ENCODE data around the gene MLIP. TPM values are rescaled to one million over a fixed set of nuclear protein-coding genes. Genes with fewer than 3 reads are reported as not detected.

Gene MLIP
- total and polyA plus RNA-seq, 2 of the 13 experiments (the other 11 are each of a cell fraction or from before 2014, with no cell fraction given), result 0.08 to 0.33 TPM

- TF ChIP-seq MAZ (IDR thresholded peaks at IDR 0.05; ENCODE audit: borderline replicate concordance, low read depth, low read length) (no peak), MAZ (CRISPR knock-in tag; IDR thresholded peaks at IDR 0.05; ENCODE audit: low read depth) (no peak), ZFYVE20 (CRISPR knock-in tag; IDR thresholded peaks at IDR 0.05; ENCODE audit: borderline replicate concordance, low read depth) (no peak), ARHGAP35 (CRISPR knock-in tag; IDR thresholded peaks at IDR 0.05; ENCODE audit: borderline replicate concordance) (no peak), TCF12 (IDR thresholded peaks at IDR 0.05) (no peak), TCF12 (CRISPR knock-in tag; IDR thresholded peaks at IDR 0.05) (no peak), SOX5 (CRISPR knock-in tag; IDR thresholded peaks at IDR 0.05; ENCODE audit: borderline replicate concordance) (peak; percentile 55; the same call in 1 of the 2 replicates), HOXA5 (CRISPR knock-in tag; IDR thresholded peaks at IDR 0.05) (no peak), ZNF639 (CRISPR knock-in tag; conservative IDR thresholded peaks at IDR 0.05) (no peak), ARID5B (CRISPR knock-in tag; IDR thresholded peaks at IDR 0.05) (peak; percentile 75), KDM6A (CRISPR knock-in tag; IDR thresholded peaks at IDR 0.05; ENCODE audit: low read depth) (no peak), TSC22D2 (CRISPR knock-in tag; IDR thresholded peaks at IDR 0.05; ENCODE audit: borderline replicate concordance) (no peak), ZBTB46 (CRISPR knock-in tag; IDR thresholded peaks at IDR 0.05; ENCODE audit: borderline replicate concordance) (no peak), NR2C2 (CRISPR knock-in tag; IDR thresholded peaks at IDR 0.05; ENCODE audit: borderline replicate concordance) (no peak), MXI1 (IDR thresholded peaks at IDR 0.05; ENCODE audit: borderline replicate concordance, low read depth, low read length) (no peak), ZNF446 (CRISPR knock-in tag; IDR thresholded peaks at IDR 0.05) (no peak), ZNF788 (CRISPR knock-in tag; IDR thresholded peaks at IDR 0.05; ENCODE audit: borderline replicate concordance) (no peak), ZNF609 (CRISPR knock-in tag; IDR thresholded peaks at IDR 0.05; ENCODE audit: borderline replicate concordance) (peak; percentile 87)
These were observed 12.7 kb upstream of the MLIP start (continued) for GRCh38 chr6:54098450-54099044.
